Hepatocyte (in vitro differentiated cells): ENCODE results near the gene SLC7A4. TPM values are rescaled to one million over a fixed set of nuclear protein-coding genes. Genes with fewer than 3 reads are reported as not detected.

Experiments used
- DNase-seq: peaks from one replicate; pipeline ENCODE4 v3.0.0-alpha.2; 2016; ENCODE audit warnings: low spot score
- H2AFZ ChIP-seq: fragments of 200-600 bp; sonication (generic); 2 replicates; pipeline ENCODE4 v1.6.0; 2016; ENCODE audit warnings: antibody characterized with exemption, mild to moderate bottlenecking
- H3K27ac ChIP-seq: fragments of 200-600 bp; sonication (generic); 2 replicates; pipeline ENCODE4 v1.5.1; 2016; ENCODE audit warnings: mild to moderate bottlenecking
- H3K27me3 ChIP-seq: fragments of 200-600 bp; sonication (generic); 2 replicates; pipeline ENCODE4 v1.6.1; 2016
- H3K36me3 ChIP-seq: fragments of 200-600 bp; sonication (generic); replicated peaks from 2 replicates; pipeline ENCODE4 v1.5.1; 2016; ENCODE audit warnings: low read depth; ENCODE audit not compliant: insufficient read depth
- H3K4me1 ChIP-seq: fragments of 200-600 bp; sonication (generic); 2 replicates; pipeline ENCODE4 v1.5.1; 2016; ENCODE audit warnings: mild to moderate bottlenecking, moderate library complexity; ENCODE audit not compliant: insufficient read depth
- H3K4me2 ChIP-seq: fragments of 200-600 bp; sonication (generic); 2 replicates; pipeline ENCODE4 v1.6.0; 2016
- H3K4me3 ChIP-seq: fragments of 200-600 bp; sonication (generic); 2 replicates; pipeline ENCODE4 v1.5.1; 2016; ENCODE audit warnings: mild to moderate bottlenecking
- H3K79me2 ChIP-seq: fragments of 200-600 bp; sonication (generic); 2 replicates; pipeline ENCODE4 v1.6.0; 2017; ENCODE audit warnings: mild to moderate bottlenecking
- H3K9me2 ChIP-seq: fragments of 200-600 bp; sonication (generic); replicated peaks from 2 replicates; pipeline ENCODE4 v1.6.0; 2017; ENCODE audit warnings: mild to moderate bottlenecking; ENCODE audit not compliant: insufficient read depth
- H3K9me3 ChIP-seq: fragments of 200-600 bp; sonication (generic); 2 replicates; pipeline ENCODE4 v1.5.1; 2016; ENCODE audit warnings: low read depth, mild to moderate bottlenecking
- H4K20me1 ChIP-seq: fragments of 200-600 bp; sonication (generic); 2 replicates; pipeline ENCODE4 v1.6.0; 2016; ENCODE audit warnings: mild to moderate bottlenecking; ENCODE audit not compliant: insufficient read depth, poor library complexity, severe bottlenecking
- EZH2 ChIP-seq: fragments of 200-600 bp; sonication (generic); IDR thresholded peaks from 2 replicates; pipeline ENCODE4 v1.6.1; 2016; ENCODE audit warnings: antibody characterized with exemption, mild to moderate bottlenecking, borderline replicate concordance
- EZH2phosphoT487 ChIP-seq: fragments of 200-600 bp; sonication (generic); IDR thresholded peaks from one replicate; pipeline ENCODE4 v1.6.1; 2018; ENCODE audit warnings: antibody characterized with exemption, mild to moderate bottlenecking, low read depth, moderate library complexity; ENCODE audit not compliant: unreplicated experiment, severe bottlenecking
- WGBS: methylation state at CpG from one replicate; pipeline ENCODE4 v1.1.6; 2016; ENCODE audit warnings: low lambda C conversion rate; ENCODE audit errors: missing lambda C conversion rate; 5-methylcytosine and 5-hydroxymethylcytosine counted together
- polyA plus RNA-seq: library from polyadenylated mRNA; unstranded; fragments of >200 nt; fragmentation: Nextera tagmentation; extraction: Ambion mirVana; gene quantifications from 2 replicates; pipeline ENCODE4 v1.2.1, GENCODE V29; 2016
- total RNA-seq: library from RNA; depleted of rRNA; stranded (reverse); fragments of >200 nt; gene quantifications from 2 replicates; pipeline ENCODE4 v1.2.3, GENCODE V29; 2014
- TF ChIP-seq, protein P1 (sequence below): fragments of 200-600 bp; sonication (generic); IDR thresholded peaks from 2 replicates; pipeline ENCODE4 v1.5.1; 2016; ENCODE audit warnings: antibody characterized with exemption, mild to moderate bottlenecking; ENCODE audit not compliant: poor library complexity

SLC7A4 gene
- total and polyA plus RNA-seq, 2 experiments from 2014 or later: 140 to 494 TPM

DNA sequence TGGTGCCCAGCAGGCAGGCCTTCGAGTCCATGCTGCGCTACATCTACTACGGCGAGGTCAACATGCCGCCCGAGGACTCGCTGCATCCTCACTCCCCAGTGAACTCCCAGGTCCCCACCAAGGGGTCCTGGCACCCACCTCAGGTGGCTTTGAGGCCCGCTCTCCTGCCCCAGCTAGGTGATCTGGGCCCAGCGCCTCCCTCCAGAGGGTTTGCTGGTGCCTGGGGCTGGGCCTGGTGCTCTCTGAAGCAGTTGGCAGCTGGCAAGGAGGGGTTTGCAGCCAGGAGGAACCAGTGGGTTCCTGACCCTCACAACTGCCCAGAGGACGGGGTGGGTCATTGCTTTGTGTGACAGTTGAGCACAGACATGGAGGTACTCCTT is 36.3 kb downstream of the SLC7A4 start:
- H3K27me3 ChIP-seq: no peaks in the 10 kb centered on the region
- H3K4me1 ChIP-seq: peaks cover 7% of the 10 kb centered on the region
- 96% methylated on average over 10 of the region's 10 CpGs for WGBS
- no peaks in the 10 kb centered on the region for H4K20me1 ChIP-seq
- no peak overlapping the region for H2AFZ ChIP-seq
- H3K9me2 ChIP-seq: no peaks in the 10 kb centered on the region
- TF ChIP-seq, protein P1, sequence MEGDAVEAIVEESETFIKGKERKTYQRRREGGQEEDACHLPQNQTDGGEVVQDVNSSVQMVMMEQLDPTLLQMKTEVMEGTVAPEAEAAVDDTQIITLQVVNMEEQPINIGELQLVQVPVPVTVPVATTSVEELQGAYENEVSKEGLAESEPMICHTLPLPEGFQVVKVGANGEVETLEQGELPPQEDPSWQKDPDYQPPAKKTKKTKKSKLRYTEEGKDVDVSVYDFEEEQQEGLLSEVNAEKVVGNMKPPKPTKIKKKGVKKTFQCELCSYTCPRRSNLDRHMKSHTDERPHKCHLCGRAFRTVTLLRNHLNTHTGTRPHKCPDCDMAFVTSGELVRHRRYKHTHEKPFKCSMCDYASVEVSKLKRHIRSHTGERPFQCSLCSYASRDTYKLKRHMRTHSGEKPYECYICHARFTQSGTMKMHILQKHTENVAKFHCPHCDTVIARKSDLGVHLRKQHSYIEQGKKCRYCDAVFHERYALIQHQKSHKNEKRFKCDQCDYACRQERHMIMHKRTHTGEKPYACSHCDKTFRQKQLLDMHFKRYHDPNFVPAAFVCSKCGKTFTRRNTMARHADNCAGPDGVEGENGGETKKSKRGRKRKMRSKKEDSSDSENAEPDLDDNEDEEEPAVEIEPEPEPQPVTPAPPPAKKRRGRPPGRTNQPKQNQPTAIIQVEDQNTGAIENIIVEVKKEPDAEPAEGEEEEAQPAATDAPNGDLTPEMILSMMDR: no peak
- TF ChIP-seq EZH2phosphoT487: no peak
- no peak for TF ChIP-seq EZH2
- no peak overlapping the region for H3K4me3 ChIP-seq
- H3K4me2 ChIP-seq: no peak overlapping the region
- H3K27ac ChIP-seq: no peak overlapping the region
- no peak for DNase-seq
- H3K9me3 ChIP-seq: no peaks in the 10 kb centered on the region
- peaks cover 16% of the 10 kb centered on the region for H3K79me2 ChIP-seq
- no peaks in the 10 kb centered on the region for H3K36me3 ChIP-seq

DNA sequence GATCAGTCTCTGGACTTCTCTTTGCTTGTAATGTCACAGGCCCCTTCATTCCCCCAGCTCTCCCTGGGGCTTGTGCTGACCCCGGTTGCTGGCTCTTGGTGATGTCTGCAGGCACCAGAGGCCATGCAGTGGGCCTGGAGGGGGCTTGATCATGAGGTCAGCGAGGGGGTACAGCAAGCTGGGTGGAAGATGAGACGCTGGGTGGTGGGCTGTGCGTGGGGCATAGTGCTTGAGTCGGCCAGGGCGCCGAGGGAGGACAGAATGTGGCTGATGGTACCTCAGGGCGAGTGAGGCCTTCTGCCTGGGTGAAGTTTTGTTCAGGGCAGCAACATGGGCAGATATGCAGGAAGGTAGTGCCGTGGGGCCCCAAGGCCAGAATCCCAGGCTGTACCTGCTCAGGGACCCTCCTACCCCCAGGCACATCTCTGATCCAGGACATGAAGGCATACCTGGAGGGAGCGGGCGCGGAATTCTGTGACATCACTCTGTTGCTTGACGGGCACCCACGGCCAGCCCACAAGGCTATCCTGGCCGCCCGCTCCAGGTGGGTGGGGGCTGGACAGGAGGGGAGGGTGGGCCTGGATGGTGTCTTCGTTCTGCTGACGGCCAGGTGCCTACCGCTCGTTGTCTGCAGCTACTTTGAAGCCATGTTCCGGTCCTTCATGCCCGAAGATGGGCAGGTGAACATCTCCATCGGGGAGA is 36.9 kb downstream of the SLC7A4 start:
- DNase-seq: no peak
- Histone ChIP-seq H2AFZ (no peak overlapping the region), H3K4me2 (no peak overlapping the region), H3K9me3 (no peaks in the 10 kb centered on the region), H3K79me2 (peaks cover 11% of the 10 kb centered on the region), H3K4me1 (peaks cover 2% of the 10 kb centered on the region), H3K9me2 (no peaks in the 10 kb centered on the region), H3K27ac (no peak overlapping the region), H3K36me3 (no peaks in the 10 kb centered on the region), H3K4me3 (no peak overlapping the region), H4K20me1 (no peaks in the 10 kb centered on the region), H3K27me3 (no peaks in the 10 kb centered on the region)
- 96% methylated on average over 18 of the region's 23 CpGs for WGBS
- TF ChIP-seq, protein P1: no peak

DNA sequence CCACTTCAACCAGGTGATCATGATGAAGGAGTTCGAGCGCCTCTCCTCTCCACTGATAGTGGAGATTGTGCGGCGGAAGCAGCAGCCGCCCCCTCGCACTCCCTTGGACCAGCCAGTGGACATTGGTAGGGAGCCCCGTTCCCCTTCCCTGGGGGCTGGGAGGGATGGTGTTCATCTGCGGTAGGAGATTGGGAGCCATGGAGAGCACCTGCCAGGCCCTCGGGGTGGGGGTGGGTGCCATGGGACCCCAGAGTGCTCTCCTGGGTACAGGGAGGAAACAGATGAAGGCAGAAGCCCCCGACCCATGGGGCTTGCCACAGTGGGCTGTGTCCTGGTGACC is 37.5 kb downstream of the SLC7A4 start:
- Histone ChIP-seq H3K27ac (no peak overlapping the region), H3K27me3 (no peaks in the 10 kb centered on the region), H4K20me1 (no peaks in the 10 kb centered on the region), H3K9me2 (no peaks in the 10 kb centered on the region), H2AFZ (no peak overlapping the region), H3K79me2 (peaks cover 5% of the 10 kb centered on the region), H3K4me2 (no peak overlapping the region), H3K4me1 (no peaks in the 10 kb centered on the region), H3K9me3 (no peaks in the 10 kb centered on the region), H3K36me3 (no peaks in the 10 kb centered on the region), H3K4me3 (no peak overlapping the region)
- 96% methylated on average over 10 of the region's 10 CpGs for WGBS
- DNase-seq: no peak
- TF ChIP-seq EZH2phosphoT487: no peak
- TF ChIP-seq, protein P1: no peak
